GM23338 (cell line): ENCODE results near the gene GPD1. TPM values are rescaled to one million over a fixed set of nuclear protein-coding genes. Genes with fewer than 3 reads are reported as not detected.

Experiments
- CREB1 ChIP-seq: fragments of 250-450 bp; sonication (Bioruptor Pico); IDR thresholded peaks from 2 replicates; pipeline ENCODE4 v1.5.0; 2020; ENCODE audit warnings: low read depth, mild to moderate bottlenecking, moderate library complexity
- ETS1 ChIP-seq: IDR thresholded peaks from 2 replicates; pipeline ENCODE4 v1.6.1; 2016; ENCODE audit warnings: antibody characterized with exemption
- EZH2 ChIP-seq: fragments of 200-600 bp; sonication (generic); IDR thresholded peaks from one replicate; pipeline ENCODE4 v1.8.0; 2017; ENCODE audit warnings: antibody characterized with exemption, mild to moderate bottlenecking, low read depth; ENCODE audit not compliant: unreplicated experiment
- EZH2phosphoT487 ChIP-seq: fragments of 200-600 bp; sonication (generic); IDR thresholded peaks from one replicate; pipeline ENCODE4 v1.8.1; 2018; ENCODE audit warnings: antibody characterized with exemption; ENCODE audit not compliant: unreplicated experiment
- POLR2AphosphoS5 ChIP-seq: IDR thresholded peaks from 2 replicates; pipeline ENCODE4 v1.6.1; 2016; ENCODE audit warnings: antibody characterized with exemption, low read depth
- REST ChIP-seq: IDR thresholded peaks from one replicate; pipeline ENCODE4 v1.6.1; 2018; ENCODE audit warnings: antibody characterized with exemption; ENCODE audit not compliant: unreplicated experiment
- STAT1 ChIP-seq: IDR thresholded peaks from one replicate; pipeline ENCODE4 v1.6.1; 2016; ENCODE audit warnings: antibody characterized with exemption; ENCODE audit not compliant: unreplicated experiment
- ZNF114 ChIP-seq: fragments of 250-450 bp; sonication (Bioruptor Pico); IDR thresholded peaks from 2 replicates; pipeline ENCODE4 v1.5.0; 2020; ENCODE audit warnings: mild to moderate bottlenecking, moderate library complexity
- ZNF331 ChIP-seq: fragments of 250-450 bp; sonication (Bioruptor Pico); IDR thresholded peaks from 2 replicates; pipeline ENCODE4 v1.5.0; 2020; ENCODE audit warnings: low read depth, mild to moderate bottlenecking, moderate library complexity
- ZNF462 ChIP-seq: fragments of 250-450 bp; sonication (Bioruptor Pico); IDR thresholded peaks from 2 replicates; pipeline ENCODE4 v1.5.0; 2020; ENCODE audit warnings: mild to moderate bottlenecking, moderate library complexity
- polyA plus RNA-seq: library from polyadenylated mRNA; unstranded; fragments of >200 nt; fragmentation: Nextera tagmentation; extraction: Ambion mirVana; gene quantifications from 2 replicates; pipeline ENCODE4 v1.2.1, GENCODE V29; 2016
- total RNA-seq: library from RNA; depleted of rRNA; stranded (reverse); fragments of >200 nt; shearing (Covaris generic); gene quantifications from 2 replicates; pipeline ENCODE4 v1.2.3, GENCODE V29; 2014

Gene GPD1
- total and polyA plus RNA-seq, 2 experiments from 2014 or later = 0.36 to 0.45 TPM

GRCh38 chr12:50142993-50143392 is 39.2 kb downstream of the GPD1 start (continued):
- TF ChIP-seq ZNF462 = no peak
- TF ChIP-seq CREB1 (CRISPR knock-in tag) = no peak
- no peak for TF ChIP-seq EZH2phosphoT487
- TF ChIP-seq ZNF331 (CRISPR knock-in tag) = no peak
- no peak for TF ChIP-seq ZNF114 (CRISPR knock-in tag)
- no peak for TF ChIP-seq EZH2
- TF ChIP-seq POLR2AphosphoS5 = no peak
- no peak for TF ChIP-seq ETS1
- TF ChIP-seq REST = no peak
- no peak for TF ChIP-seq STAT1
